Liver (tissue), 9 donors: ENCODE results near the gene FAHD2A. TPM values are rescaled to one million over a fixed set of nuclear protein-coding genes. Genes with fewer than 3 reads are reported as not detected.

Experiments
- DNase-seq: peaks from one replicate; pipeline ENCODE4 v3.0.0-alpha.2; 2017; ENCODE audit warnings: low spot score
- H3K27ac ChIP-seq, 2 donors: one replicate each; pipeline ENCODE4 v1.7.0; 2013; ENCODE audit warnings: inconsistent platforms in 2 of 2, low read length in 2 of 2, control low read depth in 1 of 2, low read depth in 1 of 2, mild to moderate bottlenecking in 1 of 2
- H3K27me3 ChIP-seq, 4 donors: one replicate each; pipeline versions ENCODE4 v1.6.1 to v1.7.0; 2013; ENCODE audit warnings: low read length in 3 of 4, inconsistent platforms in 1 of 4, mild to moderate bottlenecking in 1 of 4, moderate library complexity in 1 of 4; ENCODE audit not compliant: control insufficient read depth in 4 of 4, insufficient read depth in 4 of 4
- H3K36me3 ChIP-seq, 4 donors: one replicate each; pipeline versions ENCODE4 v1.6.1 to v1.7.0; 2013; ENCODE audit warnings: low read length in 3 of 4, mild to moderate bottlenecking in 3 of 4, low read depth in 1 of 4, moderate library complexity in 1 of 4; ENCODE audit not compliant: control insufficient read depth in 4 of 4, insufficient read depth in 3 of 4
- H3K4me1 ChIP-seq, 4 donors: one replicate each; pipeline versions ENCODE4 v1.6.1 to v1.7.0; 2013; ENCODE audit warnings: low read length in 3 of 4, mild to moderate bottlenecking in 3 of 4, moderate library complexity in 1 of 4; ENCODE audit not compliant: control insufficient read depth in 4 of 4, insufficient read depth in 4 of 4
- H3K4me3 ChIP-seq, 3 donors: one replicate each; pipeline versions ENCODE4 v1.6.1 to v1.7.0; 2013; ENCODE audit warnings: low read length in 3 of 3, control low read depth in 1 of 3, low read depth in 1 of 3, mild to moderate bottlenecking in 1 of 3
- H3K9ac ChIP-seq, 2 donors: one replicate each; pipeline ENCODE4 v1.7.0; 2013; ENCODE audit warnings: low read length in 2 of 2, mild to moderate bottlenecking in 2 of 2, moderate library complexity in 2 of 2, control low read depth in 1 of 2, low read depth in 1 of 2
- H3K9me3 ChIP-seq, 4 donors: one replicate each; pipeline versions ENCODE4 v1.6.1 to v1.7.0; 2013; ENCODE audit warnings: low read length in 3 of 4; ENCODE audit not compliant: control insufficient read depth in 4 of 4
- EGR1 ChIP-seq, 2 donors: IDR thresholded peaks; 2 replicates each; pipeline ENCODE4 v1.6.1; 2016 to 2018; ENCODE audit warnings: antibody characterized with exemption in 2 of 2, low read depth in 2 of 2
- FOXA1 ChIP-seq: IDR thresholded peaks from 2 replicates; pipeline ENCODE4 v1.6.1; 2016; ENCODE audit warnings: antibody characterized with exemption
- FOXA2 ChIP-seq: IDR thresholded peaks from 2 replicates; pipeline ENCODE4 v1.6.1; 2016; ENCODE audit warnings: antibody characterized with exemption
- GABPA ChIP-seq, 2 donors: IDR thresholded peaks in 1 of 2; conservative IDR thresholded peaks in 1 of 2; 2 replicates each; pipeline ENCODE4 v1.6.1; 2016; ENCODE audit warnings: antibody characterized with exemption in 2 of 2, mild to moderate bottlenecking in 1 of 2, moderate library complexity in 1 of 2
- HNF4A ChIP-seq, 2 donors: conservative IDR thresholded peaks; 2 replicates each; pipeline ENCODE4 v1.6.1; 2016; ENCODE audit warnings: antibody characterized with exemption in 2 of 2, mild to moderate bottlenecking in 2 of 2
- HNF4G ChIP-seq: IDR thresholded peaks from 2 replicates; pipeline ENCODE4 v1.6.1; 2016; ENCODE audit warnings: antibody characterized with exemption
- NR2F2 ChIP-seq: IDR thresholded peaks from 2 replicates; pipeline ENCODE4 v1.6.1; 2016; ENCODE audit warnings: antibody characterized with exemption
- RAD21 ChIP-seq, 2 donors: IDR thresholded peaks; 2 replicates each; pipeline ENCODE4 v1.6.1; 2016; ENCODE audit warnings: antibody characterized with exemption in 2 of 2, mild to moderate bottlenecking in 2 of 2
- RXRA ChIP-seq, 2 donors: IDR thresholded peaks; 2 replicates each; pipeline ENCODE4 v1.6.1; 2017 to 2018; ENCODE audit warnings: antibody characterized with exemption in 2 of 2, mild to moderate bottlenecking in 1 of 2
- SP1 ChIP-seq: IDR thresholded peaks from 2 replicates; pipeline ENCODE4 v1.6.1; 2018; ENCODE audit warnings: antibody characterized with exemption, mild to moderate bottlenecking
- TAF1 ChIP-seq: conservative IDR thresholded peaks from 2 replicates; pipeline ENCODE4 v1.6.1; 2016; ENCODE audit warnings: antibody characterized with exemption, mild to moderate bottlenecking
- YY1 ChIP-seq: IDR thresholded peaks from 2 replicates; pipeline ENCODE4 v1.6.1; 2016; ENCODE audit warnings: antibody characterized with exemption, mild to moderate bottlenecking
- WGBS: extraction: QIAGEN DNeasy Blood & Tissue Kit; methylation state at CpG from one replicate; pipeline ENCODE4 v1.1.7; 2013; 5-methylcytosine and 5-hydroxymethylcytosine counted together
- polyA plus RNA-seq, 2 donors: library from polyadenylated mRNA; stranded (reverse) in 1 of 2; unstranded in 1 of 2; fragments of 200-250 nt in 1 of 2; fragments of >200 nt in 1 of 2; fragmentation: Nextera tagmentation in 1 of 2; extraction: Ambion mirVana in 1 of 2; gene quantifications; one replicate each; pipeline versions ENCODE4 v1.2.1 to v1.2.3, GENCODE V29; 2013 to 2015
- total RNA-seq, 2 donors: library from RNA; depleted of rRNA; stranded (reverse); fragments of >200 nt; gene quantifications; one replicate each; pipeline ENCODE4 v1.2.3, GENCODE V29; 2014
- TF ChIP-seq, protein P1 (sequence below): fragments of 150-350 bp; IDR thresholded peaks from 2 replicates; pipeline ENCODE4 v1.5.1; 2017; ENCODE audit warnings: improper control_type of control experiment, low read depth, low read length; ENCODE audit not compliant: missing input control
- TF ChIP-seq, protein P2 (sequence below): IDR thresholded peaks from 2 replicates; pipeline ENCODE4 v1.6.1; 2016; ENCODE audit warnings: antibody characterized with exemption
- TF ChIP-seq, protein P3 (sequence below): IDR thresholded peaks from 2 replicates; pipeline ENCODE4 v1.6.1; 2016; ENCODE audit warnings: antibody characterized with exemption
- TF ChIP-seq, protein P4 (sequence below): IDR thresholded peaks from 2 replicates; pipeline ENCODE4 v1.6.1; 2016; ENCODE audit warnings: antibody characterized with exemption
- donor health status: healthy.
- donor health status: healthy.
- donor health status: healthy.
- donor health status: healthy.
- donor health status: healthy.

Gene FAHD2A
- total and polyA plus RNA-seq, 4 donors, result 20.1 to 105 (median 69.3) TPM

DNA sequence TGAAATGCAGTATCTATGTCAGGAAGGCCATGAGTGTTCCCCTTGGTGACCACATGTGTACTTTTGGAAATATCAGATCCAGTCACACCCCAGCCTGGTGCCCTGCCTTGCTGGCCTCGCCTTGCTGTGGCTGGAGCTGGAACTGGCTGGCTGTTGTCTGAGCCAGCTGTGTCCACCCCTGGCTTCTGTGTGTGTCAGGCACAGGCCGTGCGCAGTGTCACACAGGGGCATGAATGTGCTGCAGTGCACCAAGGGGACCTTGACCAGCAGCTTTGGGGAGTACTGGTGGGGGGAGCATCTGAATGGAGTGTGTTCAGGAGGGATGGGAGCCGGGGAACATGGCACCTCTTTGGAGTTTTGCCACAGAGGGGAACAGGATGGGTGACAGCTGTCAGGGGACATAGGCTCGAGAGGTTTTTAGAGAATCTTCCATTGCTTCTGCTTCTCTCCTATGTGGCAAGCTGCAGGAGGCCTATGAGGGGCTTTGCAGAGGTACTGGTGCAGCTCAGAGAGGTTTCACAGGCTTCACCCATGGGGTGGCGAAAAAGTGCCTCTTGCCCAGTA is 44.7 kb upstream of the FAHD2A start (continued):
- TF ChIP-seq, protein P1, sequence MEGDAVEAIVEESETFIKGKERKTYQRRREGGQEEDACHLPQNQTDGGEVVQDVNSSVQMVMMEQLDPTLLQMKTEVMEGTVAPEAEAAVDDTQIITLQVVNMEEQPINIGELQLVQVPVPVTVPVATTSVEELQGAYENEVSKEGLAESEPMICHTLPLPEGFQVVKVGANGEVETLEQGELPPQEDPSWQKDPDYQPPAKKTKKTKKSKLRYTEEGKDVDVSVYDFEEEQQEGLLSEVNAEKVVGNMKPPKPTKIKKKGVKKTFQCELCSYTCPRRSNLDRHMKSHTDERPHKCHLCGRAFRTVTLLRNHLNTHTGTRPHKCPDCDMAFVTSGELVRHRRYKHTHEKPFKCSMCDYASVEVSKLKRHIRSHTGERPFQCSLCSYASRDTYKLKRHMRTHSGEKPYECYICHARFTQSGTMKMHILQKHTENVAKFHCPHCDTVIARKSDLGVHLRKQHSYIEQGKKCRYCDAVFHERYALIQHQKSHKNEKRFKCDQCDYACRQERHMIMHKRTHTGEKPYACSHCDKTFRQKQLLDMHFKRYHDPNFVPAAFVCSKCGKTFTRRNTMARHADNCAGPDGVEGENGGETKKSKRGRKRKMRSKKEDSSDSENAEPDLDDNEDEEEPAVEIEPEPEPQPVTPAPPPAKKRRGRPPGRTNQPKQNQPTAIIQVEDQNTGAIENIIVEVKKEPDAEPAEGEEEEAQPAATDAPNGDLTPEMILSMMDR, result no peak

DNA sequence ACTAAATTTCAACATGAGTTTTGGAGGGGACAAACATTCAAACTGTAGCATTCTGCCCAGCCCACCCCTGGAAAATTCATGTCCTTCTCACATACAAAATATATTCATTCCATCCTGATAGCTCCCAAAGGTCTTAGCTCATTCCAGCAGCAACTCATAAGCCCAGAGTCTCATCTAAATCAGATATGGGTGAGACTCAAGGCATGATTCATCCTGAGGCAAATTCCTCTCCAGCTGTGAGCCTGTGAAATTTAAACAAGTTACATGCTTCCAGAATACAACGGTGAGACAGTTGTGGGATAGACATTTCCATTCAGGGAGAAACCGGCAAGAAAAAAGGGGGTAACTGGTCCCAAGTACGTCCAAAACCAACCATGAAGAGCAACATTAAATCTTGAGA is 43.5 kb upstream of the FAHD2A start:
- Histone ChIP-seq H3K4me3 (no peak overlapping the region), H3K9me3 (no peaks in the 10 kb centered on the region), H3K4me1 (no peaks in the 10 kb centered on the region), H3K27ac (no peak overlapping the region), H3K9ac (no peak overlapping the region), H3K36me3 (no peaks in the 10 kb centered on the region), H3K27me3 (no peaks in the 10 kb centered on the region)
- DNase-seq, result no peak
- TF ChIP-seq GABPA (IDR thresholded peaks at IDR 0.05 in 1 of 2, conservative IDR thresholded peaks at IDR 0.05 in 1 of 2) (no peak), YY1 (no peak), FOXA1 (no peak), FOXA2 (no peak), RAD21 (IDR thresholded peaks at IDR 0.05) (no peak), NR2F2 (no peak), HNF4A (conservative IDR thresholded peaks at IDR 0.05) (no peak), EGR1 (IDR thresholded peaks at IDR 0.05; ENCODE audit: low read depth in 2 of 2) (no peak), TAF1 (no peak), SP1 (no peak)
- TF ChIP-seq, protein P2, sequence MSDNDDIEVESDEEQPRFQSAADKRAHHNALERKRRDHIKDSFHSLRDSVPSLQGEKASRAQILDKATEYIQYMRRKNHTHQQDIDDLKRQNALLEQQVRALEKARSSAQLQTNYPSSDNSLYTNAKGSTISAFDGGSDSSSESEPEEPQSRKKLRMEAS, result no peak
- TF ChIP-seq, protein P3, sequence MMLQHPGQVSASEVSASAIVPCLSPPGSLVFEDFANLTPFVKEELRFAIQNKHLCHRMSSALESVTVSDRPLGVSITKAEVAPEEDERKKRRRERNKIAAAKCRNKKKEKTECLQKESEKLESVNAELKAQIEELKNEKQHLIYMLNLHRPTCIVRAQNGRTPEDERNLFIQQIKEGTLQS, result no peak
- TF ChIP-seq, protein P4, sequence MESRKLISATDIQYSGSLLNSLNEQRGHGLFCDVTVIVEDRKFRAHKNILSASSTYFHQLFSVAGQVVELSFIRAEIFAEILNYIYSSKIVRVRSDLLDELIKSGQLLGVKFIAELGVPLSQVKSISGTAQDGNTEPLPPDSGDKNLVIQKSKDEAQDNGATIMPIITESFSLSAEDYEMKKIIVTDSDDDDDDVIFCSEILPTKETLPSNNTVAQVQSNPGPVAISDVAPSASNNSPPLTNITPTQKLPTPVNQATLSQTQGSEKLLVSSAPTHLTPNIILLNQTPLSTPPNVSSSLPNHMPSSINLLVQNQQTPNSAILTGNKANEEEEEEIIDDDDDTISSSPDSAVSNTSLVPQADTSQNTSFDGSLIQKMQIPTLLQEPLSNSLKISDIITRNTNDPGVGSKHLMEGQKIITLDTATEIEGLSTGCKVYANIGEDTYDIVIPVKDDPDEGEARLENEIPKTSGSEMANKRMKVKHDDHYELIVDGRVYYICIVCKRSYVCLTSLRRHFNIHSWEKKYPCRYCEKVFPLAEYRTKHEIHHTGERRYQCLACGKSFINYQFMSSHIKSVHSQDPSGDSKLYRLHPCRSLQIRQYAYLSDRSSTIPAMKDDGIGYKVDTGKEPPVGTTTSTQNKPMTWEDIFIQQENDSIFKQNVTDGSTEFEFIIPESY, result no peak
- TF ChIP-seq, protein P1, result no peak
- 89% methylated on average over 3 of the region's 3 CpGs for WGBS

DNA sequence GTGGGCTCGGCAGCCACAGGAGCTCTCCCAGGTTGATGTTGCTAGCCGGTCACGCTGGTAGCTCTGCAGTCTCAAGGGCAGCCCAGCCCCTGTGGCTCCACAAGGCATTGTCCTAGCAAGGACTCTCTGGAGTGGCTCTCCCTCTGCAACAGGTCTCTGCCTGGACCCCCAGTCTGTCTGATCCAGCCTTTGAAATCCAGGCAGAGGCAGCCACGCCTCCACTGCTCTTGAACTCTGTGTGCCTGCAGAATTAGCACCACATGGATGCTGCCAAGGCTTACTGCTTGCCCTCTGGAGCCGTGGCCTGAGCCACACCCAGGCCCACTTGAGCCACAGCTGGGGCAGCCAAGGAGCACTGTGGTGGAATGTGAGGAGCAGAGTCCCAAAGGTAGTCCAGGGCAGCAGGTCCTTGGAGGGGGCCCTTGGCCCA is 43.0 kb upstream of the FAHD2A start:
- 85% methylated on average over 5 of the region's 5 CpGs for WGBS
- DNase-seq, result no peak
- H3K9me3 ChIP-seq, result no peaks in the 10 kb centered on the region
- H3K9ac ChIP-seq, result no peak overlapping the region
- no peaks in the 10 kb centered on the region for H3K36me3 ChIP-seq
- H3K4me1 ChIP-seq, result no peaks in the 10 kb centered on the region
- TF ChIP-seq, protein P4, result no peak
- TF ChIP-seq FOXA1, result no peak
- no peak for TF ChIP-seq FOXA2
- no peak for TF ChIP-seq NR2F2
- TF ChIP-seq EGR1 (IDR thresholded peaks at IDR 0.05; ENCODE audit: low read depth in 2 of 2), result no peak
- TF ChIP-seq HNF4G, result no peak
- no peak for TF ChIP-seq TAF1
- TF ChIP-seq RXRA (IDR thresholded peaks at IDR 0.05), result no peak
- TF ChIP-seq, protein P2, result no peak
- no peak overlapping the region for H3K27ac ChIP-seq
- H3K27me3 ChIP-seq, result no peaks in the 10 kb centered on the region
- no peak overlapping the region for H3K4me3 ChIP-seq
